ENCODE measurements around the gene DNAAF2. TPM values are rescaled to one million over a fixed set of nuclear protein-coding genes. Genes with fewer than 3 reads are reported as not detected.

The DNAAF2 gene, protein sequence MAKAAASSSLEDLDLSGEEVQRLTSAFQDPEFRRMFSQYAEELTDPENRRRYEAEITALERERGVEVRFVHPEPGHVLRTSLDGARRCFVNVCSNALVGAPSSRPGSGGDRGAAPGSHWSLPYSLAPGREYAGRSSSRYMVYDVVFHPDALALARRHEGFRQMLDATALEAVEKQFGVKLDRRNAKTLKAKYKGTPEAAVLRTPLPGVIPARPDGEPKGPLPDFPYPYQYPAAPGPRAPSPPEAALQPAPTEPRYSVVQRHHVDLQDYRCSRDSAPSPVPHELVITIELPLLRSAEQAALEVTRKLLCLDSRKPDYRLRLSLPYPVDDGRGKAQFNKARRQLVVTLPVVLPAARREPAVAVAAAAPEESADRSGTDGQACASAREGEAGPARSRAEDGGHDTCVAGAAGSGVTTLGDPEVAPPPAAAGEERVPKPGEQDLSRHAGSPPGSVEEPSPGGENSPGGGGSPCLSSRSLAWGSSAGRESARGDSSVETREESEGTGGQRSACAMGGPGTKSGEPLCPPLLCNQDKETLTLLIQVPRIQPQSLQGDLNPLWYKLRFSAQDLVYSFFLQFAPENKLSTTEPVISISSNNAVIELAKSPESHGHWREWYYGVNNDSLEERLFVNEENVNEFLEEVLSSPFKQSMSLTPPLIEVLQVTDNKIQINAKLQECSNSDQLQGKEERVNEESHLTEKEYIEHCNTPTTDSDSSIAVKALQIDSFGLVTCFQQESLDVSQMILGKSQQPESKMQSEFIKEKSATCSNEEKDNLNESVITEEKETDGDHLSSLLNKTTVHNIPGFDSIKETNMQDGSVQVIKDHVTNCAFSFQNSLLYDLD
- 8.8 and 10.6 TPM in 2 replicates for total RNA-seq

GRCh38 chr14:49634547-49635334, at the start of gene DNAAF2:
DNAAF2 (minus strand) TSS chr14:49635244; CDS start chr14:49635149, 95 bp downstream.

DNA sequence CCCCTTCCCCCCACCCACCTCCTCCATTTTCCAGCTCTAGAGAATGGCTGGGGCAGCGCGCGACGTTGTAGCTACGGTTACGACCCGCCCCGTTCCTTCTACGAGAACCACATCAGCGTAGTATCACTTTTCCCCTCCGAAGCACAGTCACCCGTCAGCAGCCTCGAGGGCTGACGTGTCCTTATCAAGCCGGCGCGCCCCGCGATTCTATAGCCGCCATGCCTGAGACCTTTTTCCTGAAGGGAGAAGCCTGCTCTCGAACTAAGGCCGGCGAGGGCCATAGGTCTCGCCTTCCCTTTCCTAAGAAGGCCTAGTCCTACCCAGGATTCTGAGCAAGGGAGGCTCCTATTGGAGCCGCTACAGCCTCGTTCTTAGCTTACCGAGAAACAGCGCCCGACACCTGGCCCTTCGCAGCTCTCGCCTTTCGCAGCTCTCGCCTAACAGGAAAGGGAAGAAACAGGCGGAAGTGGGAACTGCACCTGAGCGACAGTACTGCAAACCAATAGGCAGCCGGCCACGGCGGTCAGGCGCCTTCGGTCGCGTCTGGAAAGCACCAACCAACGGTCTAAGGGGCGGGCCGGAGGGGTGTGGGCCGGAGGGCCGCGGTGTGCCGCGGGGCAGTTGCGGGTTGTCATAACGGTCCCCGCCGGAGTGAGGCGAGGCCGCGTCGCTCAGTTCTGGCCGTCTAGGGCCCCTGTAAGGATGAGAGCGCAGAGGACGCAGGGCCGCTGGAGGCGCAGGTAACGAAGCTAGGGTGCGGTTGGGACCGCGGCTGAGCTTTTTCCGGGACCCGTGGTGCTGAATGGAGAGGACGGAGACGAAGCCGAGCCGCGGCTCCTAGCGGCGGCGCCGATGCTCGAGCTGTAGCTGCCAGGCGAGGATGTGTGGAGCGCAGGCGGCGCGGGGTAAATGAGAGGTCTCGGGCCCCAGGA, 14.6 kb downstream of the DNAAF2 start, which contains the start of the genes MGAT2 and RPL36AL:
Gene MGAT2, plus strand, starts transcription at position 618 of the 932 bp plus-strand sequence. CDS start 470 bp downstream, outside the sequence.
Gene RPL36AL, minus strand, starts transcription at position 445 of the 932 bp plus-strand sequence. CDS start 1,522 bp downstream, outside the sequence.

GRCh38 chr14:49598485-49599300, 36.4 kb downstream of the DNAAF2 start, which contains the start of gene LRR1:
LRR1 (plus strand) TSS chr14:49598940; CDS start chr14:49599021, 81 bp downstream.

DNA sequence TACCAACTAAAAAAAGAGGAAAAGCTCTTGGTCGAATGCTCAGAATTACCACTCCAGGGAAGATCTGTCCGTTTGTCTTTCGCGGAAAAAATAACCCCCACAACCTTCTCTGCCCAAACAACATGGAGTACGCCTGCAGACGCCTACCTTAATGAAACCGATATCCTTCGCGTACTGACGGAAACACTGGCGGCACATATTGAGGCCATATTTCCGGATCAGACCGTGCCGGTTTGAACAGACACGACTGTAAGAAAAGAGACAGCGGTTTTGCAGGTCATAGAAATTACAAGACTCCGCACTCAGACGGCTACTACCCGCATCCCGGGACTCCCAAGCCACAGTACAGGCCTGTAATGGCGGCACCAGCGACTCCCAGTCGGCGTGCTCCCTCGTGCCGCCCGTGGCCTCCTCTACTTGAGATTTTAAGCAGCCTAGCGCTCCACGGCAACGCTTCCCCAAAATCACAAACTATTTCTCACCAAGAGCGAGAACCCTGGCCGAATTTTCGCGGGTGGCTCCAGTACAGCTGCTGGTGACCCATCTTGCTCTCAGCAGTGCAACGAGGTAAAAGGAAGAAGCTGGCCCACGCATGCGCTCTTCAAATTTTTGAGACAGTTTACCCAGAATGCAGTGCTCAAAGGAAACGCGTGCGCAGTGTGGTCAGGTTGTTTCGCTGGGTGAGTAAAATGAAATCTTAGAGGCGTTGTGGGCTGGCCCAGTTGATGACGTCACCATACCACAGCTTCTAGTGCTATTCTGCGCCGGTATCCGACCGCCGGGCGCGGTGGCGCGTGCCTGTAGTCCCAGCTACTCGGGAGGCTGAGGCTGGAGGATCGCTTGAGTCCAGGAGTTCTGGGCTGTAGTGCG, 49.0 kb downstream of the DNAAF2 start, which contains the start of gene RPS29:
Gene RPS29, minus strand, starts transcription at position 578 of the 870 bp plus-strand sequence. Its CDS starts 34 bp downstream, at position 544.

Small RNAs within 50 kb of the gene (small RNA-seq; reads per million reads assigned to genes)
- not detected for gene AL139099.3
- not detected for gene AL139099.4
- not detected for gene RF00019
- gene RNU6ATAC30P: not detected

Other genes with a start within 250 kb of the DNAAF2 start
- gene RPS29, start 48.9 kb downstream of the DNAAF2 start, total RNA-seq: 4,246 and 11,118 TPM in 2 replicates
- gene LRR1, start 36.3 kb downstream of the DNAAF2 start, total RNA-seq: 18.0 and 21.3 TPM in 2 replicates
- 147 and 150 TPM in 2 replicates for gene RPL36AL, start 14.6 kb downstream of the DNAAF2 start, total RNA-seq
- gene MGAT2, start 14.4 kb downstream of the DNAAF2 start, total RNA-seq: 85.3 and 101 TPM in 2 replicates
- gene POLE2, start 53.0 kb upstream of the DNAAF2 start, total RNA-seq: 8.8 and 16.0 TPM in 2 replicates
- gene KLHDC1, start 57.9 kb upstream of the DNAAF2 start, total RNA-seq: 1.3 TPM in 2 replicates
- 42.4 and 45.4 TPM in 2 replicates for gene KLHDC2, start 132.9 kb upstream of the DNAAF2 start, total RNA-seq
- 48.7 and 61.8 TPM in 2 replicates for gene NEMF, start 217.5 kb upstream of the DNAAF2 start, total RNA-seq